LoVo (cell line): ENCODE measurements around the gene ZFYVE26.
"Not testable (repeated sequence)": the region's sequence is repeated elsewhere in the genome, so short reads cannot be mapped to it uniquely, and the experiment has no call there.

Source experiments
- DNase-seq: peaks from one replicate; pipeline ENCODE4 v3.0.0-alpha.2; 2016; ENCODE audit warnings: low spot score

Gene ZFYVE26

DNA sequence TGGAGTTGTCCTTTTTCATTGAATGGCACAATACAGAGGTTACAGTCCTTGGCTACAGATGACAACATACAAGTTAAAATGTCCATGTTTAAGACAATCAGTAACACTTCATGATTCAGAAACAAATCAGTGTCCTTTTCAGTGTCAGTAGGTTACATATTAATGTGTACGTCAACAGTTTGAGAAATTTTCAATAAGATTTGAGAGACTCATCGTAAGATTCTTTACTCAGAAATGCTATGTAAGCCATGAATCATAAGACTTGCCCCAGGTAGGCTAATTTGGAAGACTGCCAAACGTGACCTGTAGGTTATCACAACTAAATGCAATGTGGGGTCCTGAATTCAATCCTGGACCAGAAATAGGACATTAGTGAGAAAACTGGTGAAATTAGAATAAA, 111.2 kb downstream of the ZFYVE26 start:
- no peak for DNase-seq

GRCh38 chr14:67704484-67705089, 111.8 kb downstream of the ZFYVE26 start:
- DNase-seq, result peak; percentile 76

GRCh38 chr14:67703997-67704396, 112.4 kb downstream of the ZFYVE26 start:
- DNase-seq, result no peak

DNA sequence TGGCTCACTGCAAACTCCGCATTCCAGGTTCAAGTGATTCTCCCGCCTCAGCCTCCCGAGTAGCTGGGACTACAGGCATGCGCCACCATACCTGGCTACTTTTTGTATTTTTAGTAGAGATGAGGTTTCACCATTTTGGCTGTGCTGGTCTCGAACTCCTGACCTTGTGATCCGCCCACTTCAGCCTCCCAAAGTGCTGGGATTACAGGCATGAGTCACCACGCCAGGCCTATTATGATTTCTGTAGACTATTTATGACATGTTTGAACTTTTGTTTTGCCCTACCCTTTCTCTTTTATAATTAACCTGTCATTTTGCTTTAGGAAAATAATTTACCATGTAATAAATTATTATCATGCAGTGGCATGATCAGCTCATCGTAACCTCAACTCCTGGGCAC, 114.9 kb downstream of the ZFYVE26 start, which contains the start of gene RDH12:
Gene RDH12, plus strand, starts transcription at position 395 of the 400 bp plus-strand sequence. CDS start 20,757 bp downstream, outside the sequence.
- not testable (repeated sequence) for DNase-seq

DNA sequence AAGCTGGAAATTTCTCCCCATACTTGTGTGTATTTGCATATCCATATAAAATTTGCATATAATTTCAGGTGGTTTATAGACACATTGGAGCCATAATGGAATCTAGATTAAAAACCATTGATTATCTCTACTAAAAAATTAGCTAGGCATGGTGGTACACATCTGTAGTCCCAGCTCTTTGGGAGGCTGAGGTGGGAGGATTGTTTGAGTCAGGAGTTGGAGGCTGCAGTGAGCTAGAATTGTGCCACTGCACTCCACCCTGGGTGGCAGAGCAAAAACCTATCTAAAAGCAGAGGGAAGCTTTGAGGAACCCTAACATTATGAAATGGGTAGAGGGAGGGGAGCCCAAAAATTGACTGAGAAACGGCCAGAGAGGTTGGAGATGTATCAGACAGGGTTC, 118.2 kb downstream of the ZFYVE26 start:
- DNase-seq, result no peak

DNA sequence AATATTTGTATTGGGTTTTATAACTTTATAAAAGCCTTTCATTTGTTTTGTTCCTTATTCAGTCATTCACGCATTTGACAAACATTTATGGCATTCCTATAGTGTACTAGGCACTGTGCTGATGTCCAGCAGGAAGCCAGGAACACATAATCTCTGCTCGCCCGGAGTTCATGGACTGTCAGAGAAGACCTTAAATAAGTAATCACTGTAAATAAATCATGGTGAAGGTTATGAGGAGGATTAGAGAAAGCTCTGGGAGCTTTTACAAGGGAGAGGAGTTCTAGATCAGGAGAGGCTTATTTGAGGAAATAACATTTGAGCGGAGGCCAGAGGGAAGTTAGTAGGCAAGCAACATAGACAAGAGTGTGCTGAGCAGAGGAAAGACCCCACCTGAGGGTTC, 119.4 kb downstream of the ZFYVE26 start:
- no peak for DNase-seq
